HEK293T (cell line): ENCODE measurements around the gene UBAP2.

ENCODE experiments used
- FOXA1 ChIP-seq: fragments of 450-650 bp; IDR thresholded peaks from 2 replicates; pipeline ENCODE4 v1.6.1; 2016; ENCODE audit warnings: mild to moderate bottlenecking
- FOXK2 ChIP-seq: fragments of 450-650 bp; IDR thresholded peaks from 2 replicates; pipeline ENCODE4 v1.6.1; 2016; ENCODE audit warnings: mild to moderate bottlenecking
- FOXM1 ChIP-seq: fragments of 450-650 bp; IDR thresholded peaks from 2 replicates; pipeline ENCODE4 v1.6.1; 2017; ENCODE audit warnings: mild to moderate bottlenecking, borderline replicate concordance
- NFRKB ChIP-seq: fragments of 450-650 bp; IDR thresholded peaks from 2 replicates; pipeline ENCODE4 v1.6.1; 2016; ENCODE audit warnings: mild to moderate bottlenecking, moderate library complexity
- TF ChIP-seq, protein P1 (sequence below): fragments of 450-650 bp; IDR thresholded peaks from 2 replicates; pipeline ENCODE4 v1.6.1; 2016

- no peak for TF ChIP-seq FOXM1
- TF ChIP-seq, protein P1, sequence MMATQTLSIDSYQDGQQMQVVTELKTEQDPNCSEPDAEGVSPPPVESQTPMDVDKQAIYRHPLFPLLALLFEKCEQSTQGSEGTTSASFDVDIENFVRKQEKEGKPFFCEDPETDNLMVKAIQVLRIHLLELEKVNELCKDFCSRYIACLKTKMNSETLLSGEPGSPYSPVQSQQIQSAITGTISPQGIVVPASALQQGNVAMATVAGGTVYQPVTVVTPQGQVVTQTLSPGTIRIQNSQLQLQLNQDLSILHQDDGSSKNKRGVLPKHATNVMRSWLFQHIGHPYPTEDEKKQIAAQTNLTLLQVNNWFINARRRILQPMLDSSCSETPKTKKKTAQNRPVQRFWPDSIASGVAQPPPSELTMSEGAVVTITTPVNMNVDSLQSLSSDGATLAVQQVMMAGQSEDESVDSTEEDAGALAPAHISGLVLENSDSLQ, result no peak
- TF ChIP-seq FOXK2, result no peak
- no peak for TF ChIP-seq FOXA1
- no peak for TF ChIP-seq NFRKB
Observed at GRCh38 chr9:33907347-33907746, 141.3 kb downstream of the UBAP2 start.
